Measurements from ENCODE around the gene HHIP.

DNA sequence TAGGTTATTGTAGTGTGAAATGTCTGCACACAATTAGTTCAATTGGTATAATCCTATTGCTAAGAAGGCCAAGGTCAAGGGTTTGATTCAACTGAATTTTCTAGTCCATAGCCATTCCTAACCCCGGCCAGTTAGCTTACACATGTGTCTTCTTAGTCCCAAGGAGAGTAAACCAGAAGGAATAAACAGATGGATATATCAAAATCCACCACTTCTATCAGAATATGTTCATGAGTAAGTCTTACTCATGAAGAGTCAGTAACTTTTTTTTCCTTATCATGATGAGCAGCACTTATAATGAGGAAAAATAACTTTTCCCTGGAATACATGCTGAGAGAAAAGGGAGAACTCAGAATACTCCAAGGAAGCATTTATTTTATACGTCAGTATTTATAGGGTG lies 9.5 kb downstream of the HHIP start:
- TF ChIP-seq, protein P1, sequence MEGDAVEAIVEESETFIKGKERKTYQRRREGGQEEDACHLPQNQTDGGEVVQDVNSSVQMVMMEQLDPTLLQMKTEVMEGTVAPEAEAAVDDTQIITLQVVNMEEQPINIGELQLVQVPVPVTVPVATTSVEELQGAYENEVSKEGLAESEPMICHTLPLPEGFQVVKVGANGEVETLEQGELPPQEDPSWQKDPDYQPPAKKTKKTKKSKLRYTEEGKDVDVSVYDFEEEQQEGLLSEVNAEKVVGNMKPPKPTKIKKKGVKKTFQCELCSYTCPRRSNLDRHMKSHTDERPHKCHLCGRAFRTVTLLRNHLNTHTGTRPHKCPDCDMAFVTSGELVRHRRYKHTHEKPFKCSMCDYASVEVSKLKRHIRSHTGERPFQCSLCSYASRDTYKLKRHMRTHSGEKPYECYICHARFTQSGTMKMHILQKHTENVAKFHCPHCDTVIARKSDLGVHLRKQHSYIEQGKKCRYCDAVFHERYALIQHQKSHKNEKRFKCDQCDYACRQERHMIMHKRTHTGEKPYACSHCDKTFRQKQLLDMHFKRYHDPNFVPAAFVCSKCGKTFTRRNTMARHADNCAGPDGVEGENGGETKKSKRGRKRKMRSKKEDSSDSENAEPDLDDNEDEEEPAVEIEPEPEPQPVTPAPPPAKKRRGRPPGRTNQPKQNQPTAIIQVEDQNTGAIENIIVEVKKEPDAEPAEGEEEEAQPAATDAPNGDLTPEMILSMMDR (conservative IDR thresholded peaks at IDR 0.05): no peak
- no peak for TF ChIP-seq ZFX (IDR thresholded peaks at IDR 0.05)
